HG03108 (cell line): Measurements from ENCODE around the gene SGSM1.
"Not testable (repeated sequence)": the region's sequence is repeated elsewhere in the genome, so short reads cannot be mapped to it uniquely, and the experiment has no call there.

Experiments
- ATAC-seq: cut with Tn5 transposase; IDR thresholded peaks from one replicate; pipeline ENCODE4 v1.9.1; 2021; ENCODE audit warnings: moderate library complexity; ENCODE audit not compliant: unreplicated experiment

SGSM1 gene

DNA sequence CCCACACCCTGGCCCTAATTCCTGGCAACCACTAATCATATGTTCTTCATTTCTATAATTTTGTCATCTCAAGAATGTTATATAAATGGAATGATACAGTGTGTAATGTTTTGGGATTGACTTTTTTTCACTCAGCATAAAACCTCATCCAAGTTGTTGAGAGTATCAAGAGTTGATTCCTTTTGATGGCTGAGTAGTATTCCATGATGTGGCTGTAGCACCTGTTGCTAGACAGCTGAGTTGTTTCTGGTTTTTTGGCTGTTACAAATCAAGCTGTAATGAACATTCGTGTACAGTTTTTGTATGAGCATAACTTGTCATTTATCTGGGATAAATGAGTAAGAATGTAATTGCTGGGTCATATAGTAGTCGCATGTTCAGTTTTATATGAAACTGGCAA, 81.2 kb downstream of the SGSM1 start:
- ATAC-seq: no peak

DNA sequence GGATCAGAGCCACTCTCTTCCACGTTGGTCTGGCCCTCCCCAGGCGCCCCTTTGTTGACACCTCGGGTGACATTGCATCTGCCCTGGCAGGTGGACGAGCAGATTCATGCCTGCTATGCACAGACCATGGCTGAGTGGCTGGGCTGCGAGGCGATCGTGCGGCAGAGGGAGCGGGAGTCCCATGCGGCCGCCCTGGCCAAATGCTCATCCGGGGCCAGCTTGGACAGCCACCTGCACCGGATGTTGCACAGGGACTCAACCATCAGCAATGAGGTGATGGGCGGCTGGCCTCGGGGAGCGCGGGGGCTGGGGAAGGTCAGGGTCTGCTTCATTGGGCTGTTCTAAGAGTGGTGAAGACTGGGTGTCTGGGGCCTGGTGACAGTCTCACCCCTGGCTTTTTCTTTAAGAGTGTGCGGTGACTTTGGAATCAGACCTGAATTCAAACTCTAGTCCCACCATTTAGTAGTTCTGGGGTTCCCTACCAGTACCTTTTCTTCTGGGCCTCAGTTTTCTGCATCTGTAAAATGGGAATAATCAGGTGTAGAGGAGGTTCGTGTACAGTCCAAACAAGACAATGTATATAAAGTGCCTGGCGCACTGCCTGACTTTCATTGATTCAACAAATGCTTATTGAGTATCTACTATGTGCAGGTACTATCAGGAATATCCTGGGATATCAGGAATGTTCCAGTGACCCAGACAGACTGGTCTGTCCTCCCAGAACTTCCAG, 87.5 kb downstream of the SGSM1 start:
- ATAC-seq: no peak

DNA sequence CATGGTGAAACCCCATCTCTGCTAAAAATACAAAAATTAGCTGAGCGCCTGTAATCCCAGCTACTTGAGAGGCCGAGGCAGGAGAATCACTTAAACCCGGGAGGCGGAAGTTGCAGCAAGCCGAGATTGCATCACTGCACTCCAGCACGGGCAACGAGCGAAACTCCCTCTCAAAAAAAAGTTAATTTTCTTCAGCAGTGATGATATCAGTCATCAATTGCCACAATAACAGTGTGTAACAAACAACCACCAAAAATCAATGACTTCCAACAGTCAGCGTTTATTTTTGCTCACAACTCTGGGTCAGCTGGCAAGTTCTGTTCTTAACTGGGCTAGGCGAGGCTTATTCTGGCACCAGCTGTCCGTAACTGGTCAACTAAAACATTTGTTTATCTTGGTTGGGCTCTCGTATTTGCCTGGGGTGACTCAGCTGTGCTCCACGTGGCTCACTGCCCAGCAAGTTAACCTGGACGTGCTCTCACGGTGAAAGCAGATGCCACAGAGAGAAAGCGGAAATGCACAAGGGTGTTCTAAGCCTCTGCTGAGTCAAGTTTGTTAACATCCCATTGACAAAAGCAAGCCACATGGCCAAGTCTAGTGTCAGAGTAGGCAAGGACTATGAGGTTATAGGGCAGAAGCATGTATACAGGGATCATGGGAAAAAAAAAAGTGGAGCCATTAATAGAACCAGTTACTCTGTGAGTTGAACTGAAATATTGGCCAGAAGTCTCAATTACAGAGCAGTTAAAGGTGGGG, 88.4 kb downstream of the SGSM1 start:
- no peak for ATAC-seq

DNA sequence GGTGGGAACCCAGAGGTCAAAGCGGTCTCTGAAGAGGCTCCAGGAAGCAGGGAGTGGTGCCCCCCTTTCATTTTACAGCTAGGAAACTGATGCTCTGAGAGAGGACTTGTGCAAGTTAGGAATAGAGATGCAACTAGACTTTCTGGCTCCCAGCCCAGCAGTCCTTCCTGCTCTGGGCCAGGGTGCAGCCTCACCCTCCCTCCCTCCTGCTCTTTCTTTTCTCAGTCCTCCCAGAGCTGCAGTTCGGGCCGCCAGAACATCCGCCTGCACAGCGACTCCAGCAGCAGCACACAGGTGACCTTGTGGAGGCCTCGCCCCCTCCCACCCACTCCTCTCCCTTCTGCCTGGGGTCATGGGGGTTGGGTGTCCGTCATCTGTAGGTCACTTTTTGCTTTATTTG, 89.0 kb downstream of the SGSM1 start:
- ATAC-seq: no peak

DNA sequence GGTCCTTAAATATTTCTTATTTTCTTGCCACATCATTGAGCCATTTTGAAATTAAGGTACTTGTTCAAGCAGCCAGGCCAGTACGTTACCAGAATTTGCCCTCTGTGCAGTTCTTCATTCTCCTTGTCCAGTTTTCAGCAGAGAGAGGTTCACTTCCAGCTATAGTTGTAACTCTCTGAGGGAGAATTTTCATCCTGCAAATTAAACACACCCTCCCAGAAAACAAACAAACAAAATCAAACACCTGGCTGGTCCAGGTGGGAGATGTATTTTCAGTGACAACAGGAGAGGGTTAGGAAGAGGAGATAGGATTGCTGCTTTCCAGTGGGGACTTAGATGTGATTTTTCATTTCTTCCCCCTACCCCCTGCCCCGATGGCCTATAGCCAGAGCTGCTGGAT, 95.4 kb downstream of the SGSM1 start:
- ATAC-seq: no peak

DNA sequence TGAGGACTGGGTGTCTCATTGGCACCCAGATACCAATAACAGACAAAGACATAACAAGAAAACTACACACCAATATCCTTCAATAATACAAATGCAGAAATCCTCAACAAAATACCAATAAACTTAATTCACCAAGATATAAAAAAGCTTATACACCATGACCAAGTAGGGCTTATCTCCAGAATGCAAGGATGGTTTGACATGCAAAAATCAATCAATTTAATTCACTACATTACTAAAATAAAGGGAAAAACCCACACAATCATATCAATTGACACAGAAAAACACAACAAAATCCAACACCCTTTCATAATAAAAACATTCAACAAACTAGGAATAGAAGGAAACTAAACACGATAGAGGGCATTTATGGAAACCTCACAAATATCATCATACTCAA, 99.9 kb downstream of the SGSM1 start:
- no peak for ATAC-seq

DNA sequence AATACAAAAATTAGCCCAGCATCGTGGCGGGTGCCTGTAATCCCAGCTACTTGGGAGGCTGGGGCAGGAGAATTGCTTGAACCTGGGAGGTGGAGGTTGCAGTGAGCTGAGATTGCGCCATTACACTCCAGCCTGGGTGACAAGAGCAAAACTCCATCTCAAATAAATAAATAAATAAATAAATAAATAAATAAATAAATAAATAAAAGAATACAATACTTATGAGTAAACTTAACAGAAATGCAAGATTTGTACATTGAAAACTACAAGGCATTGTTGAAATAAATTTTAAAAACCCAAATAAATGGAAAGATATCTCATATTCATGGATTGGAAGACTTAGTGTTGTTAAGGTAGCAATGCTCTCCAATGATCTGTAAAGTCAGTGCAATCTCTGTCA, 101.1 kb downstream of the SGSM1 start:
- not testable (repeated sequence) for ATAC-seq

DNA sequence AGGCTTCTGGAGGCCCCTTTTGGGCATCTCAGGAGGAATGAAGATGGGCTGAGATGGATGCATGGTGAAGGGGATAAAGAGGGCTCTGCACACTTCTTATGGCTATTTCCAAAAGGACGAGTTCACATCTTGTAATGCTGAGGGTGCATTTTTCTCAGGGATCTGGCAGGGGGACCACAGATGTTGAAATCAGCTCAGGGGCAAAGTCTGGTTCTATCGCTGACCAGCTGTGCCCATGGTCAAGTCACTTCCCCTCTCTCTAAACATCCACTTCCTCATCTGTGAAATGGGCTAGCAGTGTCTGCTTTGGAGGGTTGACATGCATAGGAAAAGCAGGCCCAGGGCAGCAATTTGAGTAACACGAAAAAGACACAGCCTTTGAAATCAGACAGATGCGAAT, 114.0 kb downstream of the SGSM1 start:
- no peak for ATAC-seq

DNA sequence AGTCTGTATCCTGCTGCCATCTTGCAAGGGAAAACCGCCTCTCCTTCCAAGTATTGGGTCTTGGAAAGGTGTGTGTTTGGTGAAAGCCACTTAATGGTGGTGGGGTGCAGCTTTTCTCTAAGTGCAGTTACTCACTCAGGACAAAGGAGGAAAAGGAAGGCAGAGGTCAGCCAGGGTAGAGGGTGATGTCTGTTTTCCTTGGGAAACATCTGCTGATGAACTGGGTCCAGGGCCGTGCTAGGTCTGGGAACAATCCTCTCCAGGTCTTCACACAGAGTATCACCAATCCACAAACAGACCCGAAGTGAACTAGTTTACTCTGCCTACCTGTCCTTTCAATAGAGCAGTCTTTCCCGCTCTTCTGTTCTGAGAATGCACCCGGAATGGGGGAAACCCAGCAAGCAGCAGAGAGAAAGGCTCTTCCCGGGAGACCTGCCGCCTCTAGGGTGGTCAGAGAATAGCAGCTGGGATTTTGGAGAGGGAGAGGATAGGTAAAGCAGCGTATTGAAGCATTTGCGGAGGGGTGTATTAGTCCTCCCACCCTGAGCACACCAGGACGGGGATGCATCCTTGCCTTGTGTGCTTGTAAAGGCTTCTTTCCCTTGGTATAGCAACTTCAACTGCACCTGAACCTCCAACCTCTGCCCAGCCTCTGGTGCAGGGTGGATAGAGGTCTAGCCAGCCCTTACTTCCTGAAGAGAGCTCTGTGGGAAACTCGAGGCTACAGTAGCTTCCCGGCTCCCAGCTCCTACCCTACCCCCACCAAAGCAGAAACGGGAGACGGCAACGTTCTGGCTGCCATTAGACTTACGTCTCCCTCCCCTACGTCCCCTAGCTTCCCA, 119.8 kb downstream of the SGSM1 start:
- no peak for ATAC-seq

DNA sequence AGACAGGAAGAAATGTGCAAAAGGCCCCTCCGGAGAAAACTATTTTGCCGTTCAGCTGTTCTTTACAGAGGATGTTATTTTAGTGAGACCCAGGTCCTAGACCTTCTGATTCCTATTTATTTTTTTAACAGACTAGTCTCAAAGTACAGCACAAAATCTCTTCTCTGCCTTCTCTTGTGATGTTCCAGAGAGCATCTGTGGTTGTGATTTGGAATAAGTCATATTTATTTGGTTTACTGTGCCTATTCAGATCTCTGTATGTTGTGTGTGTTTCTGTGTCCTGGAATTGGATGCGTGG, 120.4 kb downstream of the SGSM1 start:
- no peak for ATAC-seq

DNA sequence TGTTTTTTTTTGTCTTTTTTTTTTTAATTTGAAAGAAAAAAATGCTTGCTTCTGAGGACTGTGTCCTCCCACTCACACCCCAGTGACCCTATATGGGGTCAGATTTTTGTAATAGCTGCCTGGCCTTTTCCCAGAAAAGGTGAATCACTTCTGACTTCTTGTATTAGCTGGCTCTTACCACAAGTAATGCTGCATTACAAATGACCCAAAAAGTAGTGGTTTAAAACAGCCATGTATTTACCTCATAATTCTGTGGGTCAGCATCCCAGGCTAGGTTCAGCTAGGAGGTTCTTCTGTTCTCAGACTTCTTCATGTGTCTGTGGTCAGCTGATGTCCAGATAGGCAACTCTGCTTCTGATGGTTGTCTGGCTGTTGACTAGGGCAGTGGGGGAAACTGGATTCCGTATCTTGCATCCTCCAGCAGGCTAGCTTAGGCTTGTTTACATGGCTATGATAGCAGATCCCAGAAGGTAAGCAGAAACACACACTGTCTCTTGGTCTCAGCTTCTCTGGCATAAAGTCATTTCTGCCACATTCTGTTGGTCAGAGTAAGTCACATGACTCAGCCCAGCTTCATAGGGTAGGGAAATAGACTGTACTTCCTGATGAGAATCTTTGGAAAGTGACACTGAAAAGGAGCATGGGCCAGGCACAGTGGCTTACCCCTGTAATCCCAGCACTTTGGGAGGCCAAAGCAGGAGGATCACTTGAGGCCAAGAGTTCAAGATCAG, 121.0 kb downstream of the SGSM1 start:
- ATAC-seq: no peak

DNA sequence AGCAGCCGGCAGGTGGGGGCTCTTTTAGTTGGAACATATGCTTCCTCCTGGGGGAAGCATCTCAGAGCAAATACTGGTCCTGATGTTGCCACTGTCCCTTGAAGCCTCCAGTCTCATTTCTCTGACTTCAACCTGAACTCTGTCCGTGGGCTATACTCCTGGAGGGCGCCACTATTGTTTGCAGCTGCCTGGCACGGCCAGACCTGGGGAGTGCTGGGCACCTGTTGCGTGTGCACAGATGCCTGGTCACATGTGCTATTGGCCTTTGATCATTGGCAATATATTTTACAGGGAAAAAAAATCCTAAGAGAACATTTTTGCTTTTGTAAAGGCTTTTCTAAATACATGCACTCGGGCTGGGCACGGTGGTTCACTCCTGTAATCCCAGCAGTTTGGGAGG, 122.3 kb downstream of the SGSM1 start:
- ATAC-seq: no peak

DNA sequence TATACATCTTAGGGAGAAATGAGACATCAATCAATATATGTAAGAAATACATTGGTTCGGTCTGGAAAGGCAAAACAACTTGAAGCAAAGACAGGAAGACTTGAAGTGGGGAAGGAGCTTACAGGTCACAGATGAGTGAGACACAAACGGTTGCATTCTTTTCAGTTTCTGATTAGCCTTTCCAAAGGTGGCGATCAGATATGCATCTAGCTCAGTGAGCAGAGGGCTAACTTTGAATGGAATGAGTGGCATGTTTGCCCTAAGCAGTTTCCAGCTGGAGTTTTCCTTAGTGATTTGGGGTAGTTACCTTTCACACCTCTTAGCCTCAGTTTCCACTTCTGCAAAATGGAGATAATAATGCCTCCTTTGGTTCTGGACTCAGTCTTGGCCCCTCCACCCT, 124.7 kb downstream of the SGSM1 start:
- ATAC-seq: no peak

DNA sequence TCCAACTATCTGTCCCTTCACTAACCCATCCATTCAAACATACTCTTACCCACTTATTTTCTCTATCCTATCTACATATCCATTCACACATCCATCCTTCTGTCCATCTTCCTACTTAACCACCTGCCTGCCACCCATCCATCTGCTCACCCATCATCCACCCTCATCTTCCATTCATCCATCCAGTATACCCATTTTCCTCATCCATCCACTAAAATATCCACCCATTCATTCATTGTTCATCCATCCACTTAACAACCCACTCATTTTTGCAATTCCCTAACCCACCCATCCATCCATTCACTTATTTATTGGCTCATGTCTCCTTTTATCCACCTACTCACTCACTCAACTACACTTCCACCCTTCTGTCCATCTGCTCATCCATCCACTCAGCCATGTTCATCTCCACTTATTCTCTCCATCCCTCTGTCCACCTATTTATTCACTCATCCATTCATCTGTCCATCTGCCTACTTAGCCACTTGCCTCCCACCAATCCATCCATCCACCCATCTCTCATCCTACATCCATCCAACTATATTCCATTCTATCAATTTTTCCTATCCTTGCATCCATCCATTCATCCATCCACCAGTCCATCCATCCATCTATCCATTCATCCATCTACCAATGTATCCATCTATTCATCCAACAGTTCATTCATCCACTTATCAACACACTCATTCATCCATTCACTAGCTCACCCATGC, 129.9 kb downstream of the SGSM1 start:
- ATAC-seq: no peak

DNA sequence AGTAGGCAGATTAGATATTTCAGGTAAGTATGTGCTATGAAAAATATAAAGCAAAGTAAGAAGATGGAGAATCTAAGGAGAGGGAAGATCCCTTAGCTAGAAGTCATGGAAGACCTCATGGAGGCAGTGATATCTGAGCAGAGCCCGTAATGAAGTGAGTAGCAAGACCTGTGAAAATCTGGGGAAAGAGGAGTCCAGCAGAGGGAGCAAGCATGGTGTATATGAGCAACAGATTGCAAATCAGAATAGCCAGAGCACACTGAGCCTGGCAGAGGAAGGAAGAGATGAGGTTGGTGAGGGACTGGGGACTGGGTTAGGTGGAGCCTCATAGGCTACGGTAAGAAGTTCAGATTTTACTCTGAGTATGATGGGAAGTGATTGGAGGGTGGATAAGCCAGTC, 131.1 kb downstream of the SGSM1 start:
- no peak for ATAC-seq

DNA sequence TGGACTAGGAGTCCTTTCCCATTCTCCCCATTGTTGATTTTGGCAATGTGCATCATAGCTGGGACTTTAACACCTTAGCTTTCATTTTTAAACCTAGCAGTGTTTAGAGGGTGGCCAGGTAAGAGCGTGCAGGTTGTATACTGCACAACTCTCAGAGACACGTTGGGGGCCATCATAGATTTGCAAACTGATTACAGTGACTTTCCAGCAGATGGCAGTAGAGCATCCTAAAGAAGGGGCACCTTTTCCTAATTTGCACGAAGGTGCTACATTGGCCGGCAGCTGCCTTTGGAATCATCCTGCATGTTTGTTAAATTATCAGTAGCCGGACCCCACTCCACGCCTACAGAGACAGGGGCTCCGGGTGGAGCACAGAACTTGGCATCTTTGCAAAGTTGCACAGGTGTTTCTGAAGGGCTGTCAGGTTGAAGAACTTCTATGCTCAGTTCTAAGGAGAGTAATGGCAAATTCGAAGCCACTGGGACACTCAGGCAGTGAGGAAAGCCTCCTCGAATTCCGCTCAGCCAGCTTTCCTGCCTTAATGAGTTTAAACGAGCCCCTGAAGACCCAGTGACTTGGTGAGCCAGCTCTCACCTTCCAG, 132.8 kb downstream of the SGSM1 start:
- no peak for ATAC-seq

DNA sequence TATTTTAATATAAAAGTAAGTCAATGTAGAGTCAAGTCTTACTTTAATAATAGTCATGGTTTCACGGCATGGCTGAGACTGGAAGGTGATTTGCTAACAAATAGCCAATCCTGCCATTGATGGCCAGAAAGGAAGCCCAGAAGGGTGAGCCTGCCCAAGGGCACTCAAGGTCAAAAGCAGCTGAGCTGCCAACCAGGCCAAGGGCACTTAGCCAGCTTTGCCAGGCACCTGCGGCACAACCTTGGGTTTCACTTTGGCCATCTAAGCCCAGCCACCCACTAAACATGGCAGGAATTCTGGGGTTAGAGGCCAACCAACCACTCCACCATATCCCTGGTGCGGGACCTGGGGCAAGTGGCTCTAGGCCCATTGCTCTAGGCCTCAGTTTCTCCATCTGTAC, 136.3 kb downstream of the SGSM1 start:
- ATAC-seq: no peak

DNA sequence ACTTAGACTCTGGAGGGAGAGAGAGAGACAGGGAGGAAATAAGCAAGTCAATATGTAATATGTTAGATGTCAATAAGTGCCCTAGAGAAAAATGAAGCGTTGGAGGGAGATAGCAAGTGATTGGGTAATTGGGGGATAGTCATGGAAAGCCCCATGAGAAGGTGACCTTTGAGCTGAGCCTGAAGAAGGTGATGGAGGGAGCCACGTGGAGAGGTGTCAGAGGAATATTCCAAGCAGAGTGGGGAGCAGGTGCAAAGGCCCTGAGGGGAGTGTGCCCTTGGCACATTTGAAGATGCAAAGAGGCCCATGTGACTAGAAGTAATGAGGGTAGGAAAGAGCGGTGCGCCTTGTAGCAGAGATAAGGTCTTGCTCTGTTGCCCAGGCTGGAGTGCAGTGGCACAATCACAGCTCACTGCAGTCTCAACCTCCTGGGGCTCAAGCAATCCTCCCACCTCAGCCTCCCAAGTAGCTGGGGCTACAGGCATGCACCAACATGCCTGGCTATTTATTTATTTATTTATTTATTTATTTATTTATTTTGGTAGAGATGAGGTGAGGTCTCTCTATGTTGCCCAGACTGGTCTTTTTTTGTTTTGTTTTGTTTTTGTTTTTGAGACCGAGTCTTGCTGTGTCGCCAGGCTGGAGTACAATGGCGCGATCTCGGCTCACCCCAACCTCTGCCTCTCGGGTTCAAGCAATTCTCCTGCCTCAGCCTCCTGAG, 138.4 kb downstream of the SGSM1 start:
- no peak for ATAC-seq

DNA sequence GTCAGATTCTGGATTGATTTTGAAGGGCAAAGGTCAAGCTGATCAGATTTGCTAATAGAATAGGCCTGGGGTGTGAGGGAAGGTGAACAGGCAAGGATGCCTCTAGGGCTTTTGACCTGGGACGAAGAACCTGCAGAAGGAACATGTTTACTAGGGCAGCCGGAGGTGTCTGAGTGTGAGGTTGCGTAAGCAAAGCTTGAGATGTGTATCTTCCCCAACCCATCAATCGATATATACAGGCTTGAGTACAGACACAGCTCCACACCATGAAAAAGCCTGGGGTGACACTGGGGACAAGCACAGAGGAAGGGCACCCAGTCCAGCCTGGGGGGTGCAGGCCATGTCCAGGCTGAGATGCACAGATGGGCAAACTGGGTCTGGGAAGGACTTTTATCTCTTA, 139.4 kb downstream of the SGSM1 start:
- ATAC-seq: no peak

DNA sequence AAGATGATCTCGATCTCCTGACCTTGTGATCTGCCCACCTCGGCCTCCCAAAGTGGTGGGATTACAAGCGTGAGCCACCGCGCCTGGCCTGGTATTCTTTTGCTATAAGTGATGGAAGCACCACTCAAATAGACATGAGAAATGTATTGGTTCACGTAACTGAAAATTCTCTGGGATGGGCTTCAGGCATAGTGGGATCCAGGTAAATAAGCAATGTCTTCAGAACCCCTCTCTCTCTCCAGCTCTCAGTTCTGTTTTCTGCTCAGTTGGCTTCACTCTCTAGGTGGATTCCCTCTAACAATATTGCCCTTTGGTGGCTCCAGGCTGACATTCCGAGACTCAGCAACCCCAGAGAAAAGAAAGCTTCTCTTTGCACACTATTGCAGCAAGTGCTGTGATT, 141.4 kb downstream of the SGSM1 start:
- ATAC-seq: no peak
